GM12872 (cell line): ENCODE measurements around the gene KCNE4.

Source experiments
- TF ChIP-seq, protein P1 (sequence below): IDR thresholded peaks from 3 replicates; pipeline ENCODE4 v1.5.1; 2011; ENCODE audit warnings: low read depth, mild to moderate bottlenecking, low read length, moderate library complexity; ENCODE audit not compliant: insufficient read depth

KCNE4 gene

DNA sequence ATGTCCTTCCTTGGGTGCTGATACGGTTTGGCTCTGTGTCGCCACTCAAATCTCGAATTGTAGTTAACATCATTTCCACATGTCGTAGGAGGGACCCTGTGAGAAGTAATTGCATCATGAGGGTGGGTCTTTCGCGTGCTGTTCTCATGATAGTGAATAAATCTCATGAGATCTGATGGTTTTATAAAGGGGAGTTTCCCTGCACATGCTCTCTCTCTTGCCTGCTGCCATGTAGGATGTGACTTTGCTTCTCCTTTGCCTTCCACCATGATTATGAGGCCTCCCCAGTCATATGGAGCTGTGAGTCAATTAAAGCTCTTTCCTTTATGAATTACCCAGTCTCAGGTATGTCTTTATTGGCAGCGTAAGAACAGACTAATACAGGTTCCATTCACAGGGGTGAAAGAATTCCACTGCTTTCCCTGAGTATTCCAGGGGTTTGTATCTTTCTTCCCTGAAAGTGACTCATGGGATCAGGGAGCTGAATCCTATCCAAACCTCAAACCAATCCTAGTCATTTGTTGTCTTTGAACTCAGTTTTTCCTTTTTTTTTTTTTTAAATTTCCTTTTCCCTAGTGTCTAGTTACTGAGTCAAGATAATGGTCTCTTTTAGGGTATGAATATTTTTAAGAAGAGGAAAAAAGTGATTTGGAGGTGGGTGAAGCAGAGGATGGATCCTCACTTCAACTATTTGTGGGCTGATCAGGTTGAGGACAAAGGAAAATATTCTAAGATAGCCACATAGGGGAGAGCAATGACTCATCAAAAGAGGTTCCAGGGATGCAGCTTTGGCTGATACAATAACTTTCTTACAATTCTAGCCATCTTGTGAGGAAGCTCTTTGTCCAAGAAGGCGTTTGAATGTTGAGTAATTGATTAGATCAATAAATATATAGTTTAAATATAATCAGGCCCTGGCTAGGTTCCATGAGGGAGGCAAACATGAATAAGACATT lies 19.5 kb upstream of the KCNE4 start:
- TF ChIP-seq, protein P1, sequence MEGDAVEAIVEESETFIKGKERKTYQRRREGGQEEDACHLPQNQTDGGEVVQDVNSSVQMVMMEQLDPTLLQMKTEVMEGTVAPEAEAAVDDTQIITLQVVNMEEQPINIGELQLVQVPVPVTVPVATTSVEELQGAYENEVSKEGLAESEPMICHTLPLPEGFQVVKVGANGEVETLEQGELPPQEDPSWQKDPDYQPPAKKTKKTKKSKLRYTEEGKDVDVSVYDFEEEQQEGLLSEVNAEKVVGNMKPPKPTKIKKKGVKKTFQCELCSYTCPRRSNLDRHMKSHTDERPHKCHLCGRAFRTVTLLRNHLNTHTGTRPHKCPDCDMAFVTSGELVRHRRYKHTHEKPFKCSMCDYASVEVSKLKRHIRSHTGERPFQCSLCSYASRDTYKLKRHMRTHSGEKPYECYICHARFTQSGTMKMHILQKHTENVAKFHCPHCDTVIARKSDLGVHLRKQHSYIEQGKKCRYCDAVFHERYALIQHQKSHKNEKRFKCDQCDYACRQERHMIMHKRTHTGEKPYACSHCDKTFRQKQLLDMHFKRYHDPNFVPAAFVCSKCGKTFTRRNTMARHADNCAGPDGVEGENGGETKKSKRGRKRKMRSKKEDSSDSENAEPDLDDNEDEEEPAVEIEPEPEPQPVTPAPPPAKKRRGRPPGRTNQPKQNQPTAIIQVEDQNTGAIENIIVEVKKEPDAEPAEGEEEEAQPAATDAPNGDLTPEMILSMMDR, result no peak

DNA sequence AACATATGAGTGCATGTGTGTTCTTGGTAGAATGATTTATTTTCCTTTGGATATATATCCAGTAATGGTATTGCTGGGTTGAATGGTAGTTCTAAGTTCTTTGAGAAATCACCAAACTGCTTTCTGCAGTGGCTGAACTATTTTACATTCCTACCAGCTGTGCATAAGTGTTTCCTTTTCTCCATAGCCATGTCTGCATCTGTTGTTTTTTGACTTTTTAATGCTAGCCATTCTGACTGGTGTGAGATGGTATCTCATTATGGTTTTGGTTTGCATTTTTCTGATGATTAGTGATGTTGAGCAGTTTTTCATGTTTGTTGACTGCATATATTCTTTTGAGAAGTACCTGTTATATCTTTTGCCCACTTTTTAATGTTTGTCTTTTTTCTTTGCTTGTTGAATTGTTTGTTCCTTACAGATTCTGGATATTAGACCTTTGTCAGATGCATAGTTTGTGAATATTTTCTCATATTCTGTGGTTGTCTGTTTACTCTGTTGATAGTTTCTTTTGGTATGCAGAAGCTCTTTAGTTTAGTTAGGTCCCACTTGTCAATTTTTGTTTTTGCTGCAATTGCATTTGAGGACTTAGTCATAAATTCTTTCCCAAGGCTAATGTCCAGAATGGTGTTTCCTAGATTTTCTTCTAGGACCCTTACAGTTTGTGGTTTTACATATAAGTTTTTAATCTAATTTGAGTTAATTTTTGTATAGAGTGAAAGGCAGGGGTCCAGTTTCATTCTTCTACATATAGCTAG lies 17.6 kb upstream of the KCNE4 start:
- TF ChIP-seq, protein P1, result no peak

DNA sequence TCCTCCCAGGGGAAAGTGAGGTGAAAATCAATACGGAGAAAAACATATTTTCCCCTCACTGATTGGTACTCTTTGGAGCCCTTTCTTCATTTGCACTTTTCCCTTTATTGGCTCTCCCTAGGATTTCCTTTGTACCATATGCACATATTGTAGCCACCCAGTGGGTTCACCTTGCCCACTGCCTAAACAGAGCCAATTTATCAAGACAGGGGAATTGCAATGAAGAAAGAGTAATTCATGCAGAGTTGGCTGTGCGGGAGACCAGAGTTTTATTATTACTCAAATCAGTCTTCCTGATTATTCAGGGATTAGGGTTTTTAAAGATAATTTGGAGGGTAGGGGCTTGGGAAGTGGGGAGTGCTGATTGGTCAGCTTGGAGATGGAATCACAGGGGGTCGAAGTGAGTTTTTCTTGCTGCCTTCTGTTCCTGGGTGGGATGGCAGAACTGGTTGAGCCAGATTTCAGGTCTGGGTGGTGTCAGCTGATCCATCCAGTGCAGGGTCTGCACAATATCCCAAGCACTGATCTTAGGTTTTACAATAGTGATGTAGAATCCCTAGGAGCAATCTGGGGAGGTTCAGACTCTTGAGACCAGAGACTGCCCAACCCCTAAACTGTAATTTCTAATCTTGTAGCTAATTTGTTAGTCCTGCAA lies 15.1 kb upstream of the KCNE4 start:
- TF ChIP-seq, protein P1, result no peak

DNA sequence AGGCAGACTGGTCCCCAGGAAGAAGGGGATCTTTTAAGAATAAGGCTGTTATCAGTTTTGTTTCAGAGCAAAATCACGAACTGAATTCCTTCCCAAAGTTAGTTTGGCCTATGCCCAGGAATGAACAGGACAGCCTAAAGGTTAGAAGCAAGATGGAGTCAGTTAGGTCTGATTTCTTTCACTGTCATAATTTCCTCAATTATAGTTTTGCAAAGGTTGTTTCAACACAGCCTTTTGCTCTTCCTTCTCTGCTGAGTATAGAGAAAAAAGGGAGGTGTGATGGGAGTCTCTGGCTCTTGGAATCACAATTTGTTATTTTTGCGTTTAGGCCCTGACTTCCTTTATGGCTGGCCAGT lies 14.6 kb upstream of the KCNE4 start:
- TF ChIP-seq, protein P1, result no peak

DNA sequence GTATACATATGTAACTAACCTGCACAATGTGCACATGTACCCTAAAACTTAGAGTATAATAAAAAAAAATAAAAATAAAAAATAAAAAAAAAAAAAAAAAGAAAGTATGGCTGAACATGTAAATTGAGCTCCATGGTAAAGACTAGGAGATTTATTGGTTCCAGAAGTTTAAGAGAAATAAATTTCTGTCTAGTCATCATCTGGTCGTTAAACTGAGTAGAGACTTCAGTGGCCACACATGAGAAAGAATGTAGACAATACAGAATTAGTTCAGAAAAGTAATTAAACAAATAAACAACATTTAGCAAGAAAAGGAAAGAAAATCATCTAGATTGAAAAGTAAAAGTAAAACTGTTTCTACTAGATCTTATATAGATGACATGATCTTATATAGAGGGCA lies 12.4 kb upstream of the KCNE4 start:
- TF ChIP-seq, protein P1, result no peak

DNA sequence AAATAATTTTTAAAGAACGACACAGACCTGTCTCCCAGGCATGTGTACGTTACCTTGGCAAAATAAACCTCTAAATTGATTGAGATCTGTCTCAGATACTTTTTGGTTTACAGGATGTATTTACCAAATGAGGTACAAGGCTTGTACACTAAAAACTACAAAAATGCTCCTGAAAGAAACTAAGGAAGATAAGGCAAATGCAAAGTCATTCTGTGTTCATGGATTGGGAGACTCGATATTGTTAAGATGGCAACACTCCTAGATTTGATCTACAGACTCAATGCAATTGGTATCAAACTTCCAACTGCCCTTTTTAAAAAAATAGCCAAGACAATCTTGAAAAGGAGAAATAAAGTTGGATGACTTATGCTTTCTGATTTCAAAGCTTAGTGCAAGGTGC lies 11.5 kb upstream of the KCNE4 start:
- TF ChIP-seq, protein P1, result no peak

DNA sequence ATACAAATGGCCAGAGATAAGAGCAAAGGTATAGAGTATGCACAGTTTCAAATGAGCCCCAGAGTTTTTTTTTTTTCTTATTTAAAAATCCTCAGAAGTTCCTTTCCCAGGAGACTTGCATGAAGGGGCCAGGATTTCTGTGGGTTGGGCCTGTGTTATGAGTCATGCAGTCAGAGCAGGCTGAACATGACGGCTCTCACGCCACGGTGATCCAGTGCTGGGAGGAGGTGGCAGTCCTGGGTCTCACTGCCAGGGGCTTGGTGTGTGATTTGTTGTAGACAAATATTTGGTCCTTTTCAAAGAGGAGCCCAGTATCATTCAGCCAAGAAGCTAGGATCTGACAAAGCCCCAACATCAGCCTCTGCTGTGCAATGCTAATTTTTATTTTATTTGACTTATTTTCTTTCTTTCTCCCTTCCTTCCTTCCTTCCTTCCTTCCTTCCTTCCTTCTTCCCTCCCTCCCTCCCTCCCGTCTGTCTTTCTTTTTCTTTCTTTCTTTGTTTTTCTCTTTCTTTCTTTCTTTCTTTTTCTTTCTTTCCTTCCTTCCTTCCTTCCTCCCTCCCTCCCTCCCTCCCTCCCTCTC lies 10.4 kb upstream of the KCNE4 start:
- TF ChIP-seq, protein P1, result no peak
